Suprapubic skin (tissue), 4 donors: Measurements from ENCODE around the gene ARHGAP20. TPM values are rescaled to one million over a fixed set of nuclear protein-coding genes. Genes with fewer than 3 reads are reported as not detected.

Experiments
- DNase-seq, 2 donors: peaks; one replicate each; pipeline ENCODE4 v3.0.0-alpha.2; 2019; ENCODE audit warnings: low spot score in 2 of 2
- H3K27ac ChIP-seq: fragments of 200-600 bp; sonication (generic); one replicate; pipeline ENCODE4 v1.5.1; 2019
- H3K27me3 ChIP-seq: fragments of 200-600 bp; sonication (generic); one replicate; pipeline ENCODE4 v1.5.1; 2019
- H3K36me3 ChIP-seq: fragments of 200-600 bp; sonication (generic); one replicate; pipeline ENCODE4 v1.5.1; 2019
- H3K4me1 ChIP-seq: fragments of 200-600 bp; sonication (generic); one replicate; pipeline ENCODE4 v1.5.1; 2019
- H3K4me3 ChIP-seq: fragments of 200-600 bp; sonication (generic); one replicate; pipeline ENCODE4 v1.5.1; 2019; ENCODE audit warnings: mild to moderate bottlenecking
- H3K9me3 ChIP-seq: fragments of 200-600 bp; sonication (generic); one replicate; pipeline ENCODE4 v1.5.1; 2019
- CTCF ChIP-seq, 2 donors: fragments of 200-600 bp in 1 of 2; fragments of 450-650 bp in 1 of 2; sonication (generic) in 1 of 2; IDR thresholded peaks; one replicate each; pipeline ENCODE4 v1.5.1; 2016 to 2019; ENCODE audit warnings: antibody characterized with exemption in 2 of 2, mild to moderate bottlenecking in 1 of 2, moderate library complexity in 1 of 2
- EP300 ChIP-seq: sonication (generic); formaldehyde crosslinking; IDR thresholded peaks from one replicate; pipeline ENCODE4 v1.6.1; 2017; ENCODE audit warnings: antibody characterized with exemption
- POLR2A ChIP-seq, 2 donors: fragments of 450-650 bp; IDR thresholded peaks; one replicate each; pipeline ENCODE4 v1.6.1; 2017; ENCODE audit warnings: antibody characterized with exemption in 2 of 2, mild to moderate bottlenecking in 2 of 2, moderate library complexity in 2 of 2
- POLR2AphosphoS5 ChIP-seq, 3 donors: sonication (generic); formaldehyde crosslinking; IDR thresholded peaks; one replicate each; pipeline ENCODE4 v1.6.1; 2017; ENCODE audit warnings: antibody characterized with exemption in 3 of 3
- WGBS: methylation state at CpG from one replicate; pipeline ENCODE4 v1.1.5; 2018; 5-methylcytosine and 5-hydroxymethylcytosine counted together
- total RNA-seq, 4 donors: library from RNA; depleted of rRNA; stranded (reverse); fragments of >200 nt; gene quantifications; one replicate each; pipeline ENCODE4 v1.1.0, GENCODE V29; 2016

ARHGAP20 gene
- total RNA-seq, 4 donors from 2014 or later = 1.2 to 2.1 (median 1.7) TPM

GRCh38 chr11:110582728-110583432 is 129.4 kb downstream of the ARHGAP20 start:
- H3K4me3 ChIP-seq = no peak overlapping the region
- no peak for TF ChIP-seq POLR2A (IDR thresholded peaks at IDR 0.05)
- no peak for TF ChIP-seq CTCF (IDR thresholded peaks at IDR 0.05)
- TF ChIP-seq EP300 = no peak
- TF ChIP-seq POLR2AphosphoS5 (IDR thresholded peaks at IDR 0.05) = no peak
- WGBS = 68% methylated on average over 2 of the region's 2 CpGs
- no peak overlapping the region for H3K27ac ChIP-seq
- DNase-seq = no peak
- H3K36me3 ChIP-seq = peaks cover 4% of the 10 kb centered on the region
- H3K9me3 ChIP-seq = no peaks in the 10 kb centered on the region
- H3K4me1 ChIP-seq = no peaks in the 10 kb centered on the region
- no peaks in the 10 kb centered on the region for H3K27me3 ChIP-seq

GRCh38 chr11:110580571-110580970 is 131.7 kb downstream of the ARHGAP20 start:
- Histone ChIP-seq H3K27me3 (no peaks in the 10 kb centered on the region), H3K4me1 (no peaks in the 10 kb centered on the region), H3K4me3 (no peak overlapping the region), H3K9me3 (no peaks in the 10 kb centered on the region), H3K36me3 (peaks cover 4% of the 10 kb centered on the region), H3K27ac (no peak overlapping the region)
- DNase-seq = no peak
- TF ChIP-seq POLR2AphosphoS5 (IDR thresholded peaks at IDR 0.05) = no peak
- no peak for TF ChIP-seq EP300
- no peak for TF ChIP-seq POLR2A (IDR thresholded peaks at IDR 0.05)
- TF ChIP-seq CTCF (IDR thresholded peaks at IDR 0.05) = no peak
- 97% methylated on average over 8 of the region's 8 CpGs for WGBS

GRCh38 chr11:110573411-110573810 is 138.8 kb downstream of the ARHGAP20 start:
- Histone ChIP-seq H3K27ac (no peak overlapping the region), H3K27me3 (no peaks in the 10 kb centered on the region), H3K4me3 (no peak overlapping the region), H3K36me3 (no peaks in the 10 kb centered on the region), H3K9me3 (no peaks in the 10 kb centered on the region), H3K4me1 (no peaks in the 10 kb centered on the region)
- no peak for TF ChIP-seq EP300
- TF ChIP-seq CTCF (IDR thresholded peaks at IDR 0.05) = no peak
- no peak for TF ChIP-seq POLR2AphosphoS5 (IDR thresholded peaks at IDR 0.05)
- no peak for TF ChIP-seq POLR2A (IDR thresholded peaks at IDR 0.05)
- 58% methylated on average over 5 of the region's 5 CpGs for WGBS
- no peak for DNase-seq

GRCh38 chr11:110571081-110571720 is 141.0 kb downstream of the ARHGAP20 start:
- no peak for DNase-seq
- H3K36me3 ChIP-seq = no peaks in the 10 kb centered on the region
- 68% methylated on average over 5 of the region's 5 CpGs for WGBS
- H3K4me1 ChIP-seq = no peaks in the 10 kb centered on the region
- no peak overlapping the region for H3K4me3 ChIP-seq
- TF ChIP-seq CTCF (IDR thresholded peaks at IDR 0.05) = no peak
- no peak for TF ChIP-seq POLR2A (IDR thresholded peaks at IDR 0.05)
- no peak for TF ChIP-seq POLR2AphosphoS5 (IDR thresholded peaks at IDR 0.05)
- TF ChIP-seq EP300 = no peak
- no peaks in the 10 kb centered on the region for H3K27me3 ChIP-seq
- no peak overlapping the region for H3K27ac ChIP-seq
- no peaks in the 10 kb centered on the region for H3K9me3 ChIP-seq

GRCh38 chr11:110566577-110566976 is 145.7 kb downstream of the ARHGAP20 start:
- H3K36me3 ChIP-seq = no peaks in the 10 kb centered on the region
- no peak for DNase-seq
- H3K4me1 ChIP-seq = peaks cover 4% of the 10 kb centered on the region
- H3K4me3 ChIP-seq = no peak overlapping the region
- WGBS = 30% methylated on average over 2 of the region's 2 CpGs
- no peak overlapping the region for H3K27ac ChIP-seq
- no peaks in the 10 kb centered on the region for H3K27me3 ChIP-seq
- TF ChIP-seq CTCF (IDR thresholded peaks at IDR 0.05) (no peak), POLR2A (IDR thresholded peaks at IDR 0.05) (no peak), POLR2AphosphoS5 (IDR thresholded peaks at IDR 0.05) (no peak), EP300 (no peak)
- no peaks in the 10 kb centered on the region for H3K9me3 ChIP-seq
